B cell (primary cell): ENCODE data around the gene TMEM109.

Source experiments
- CTCF ChIP-seq: fragments of 200-600 bp; IDR thresholded peaks from one replicate; pipeline ENCODE4 v1.8.0; 2022; ENCODE audit warnings: antibody characterized with exemption, mild to moderate bottlenecking
- EZH2 ChIP-seq: IDR thresholded peaks from 2 replicates; pipeline ENCODE4 v1.6.1; 2012; ENCODE audit warnings: borderline replicate concordance, low read depth, mild to moderate bottlenecking, moderate library complexity, low read length; ENCODE audit not compliant: insufficient read depth, poor library complexity, severe bottlenecking

- TF ChIP-seq CTCF (no peak), EZH2 (no peak)
Measured at GRCh38 chr11:60933416-60934123, 19.6 kb downstream of the TMEM109 start.
